HEK293 (cell line): Measurements from ENCODE around the gene ITGB4.
A peak's percentile ranks its signal among the peaks of the same experiment; 100 is the strongest.

Experiments
- CTCF ChIA-PET: fragments of 350-600 bp; formaldehyde crosslinking; extraction: SDS; loops from one replicate; lab custom pipeline; 2021; ENCODE audit warnings: antibody characterized with exemption; lab: Yijun Ruan, JAX
- POLR2A ChIA-PET: fragments of 300-600 bp; formaldehyde crosslinking; extraction: SDS; loops from one replicate; lab custom pipeline; 2020; ENCODE audit warnings: antibody characterized with exemption, inconsistent platforms; lab: Yijun Ruan, JAX
- H3K27ac ChIP-seq: fragments of 200-500 bp; sonication (Bioruptor generic); 2 replicates; pipeline ENCODE4 v1.5.1; 2014; ENCODE audit warnings: low read depth, low read length, control low read depth, inconsistent platforms; ENCODE audit errors: extremely low read depth
- H3K36me3 ChIP-seq, 2 experiments: fragments of 200-500 bp in 1 of 2; sonication (Bioruptor generic) in 1 of 2; 1 replicate in 1 of 2; 2 replicates in 1 of 2; pipeline ENCODE4 v1.5.1; 2014 to 2017; ENCODE audit warnings: inconsistent platforms in 2 of 2, low read length in 2 of 2; ENCODE audit not compliant: control insufficient read depth in 2 of 2, insufficient read depth in 1 of 2
- H3K4me1 ChIP-seq: fragments of 200-500 bp; sonication (Bioruptor generic); 2 replicates; pipeline ENCODE4 v1.5.1; 2014; ENCODE audit warnings: mild to moderate bottlenecking, low read length, inconsistent platforms; ENCODE audit not compliant: control insufficient read depth, insufficient read depth
- H3K4me3 ChIP-seq: 2 replicates; pipeline ENCODE4 v1.5.1; 2011; ENCODE audit warnings: low read depth, mild to moderate bottlenecking, control low read depth, low read length, moderate library complexity
- H3K9me3 ChIP-seq: fragments of 200-500 bp; sonication (Bioruptor generic); 2 replicates; pipeline ENCODE4 v1.5.1; 2014; ENCODE audit warnings: low read depth, low read length, inconsistent platforms; ENCODE audit not compliant: control insufficient read depth, insufficient read depth
- CTCF ChIP-seq: fragments of 450-650 bp; formaldehyde crosslinking; IDR thresholded peaks from 2 replicates; pipeline ENCODE4 v1.5.1; 2016; ENCODE audit warnings: missing biosample characterization, missing genetic modification characterization
- GLIS2 ChIP-seq: fragments of 450-650 bp; formaldehyde crosslinking; IDR thresholded peaks from 2 replicates; pipeline ENCODE4 v1.5.1; 2016; ENCODE audit warnings: missing biosample characterization, missing genetic modification characterization
- MZF1 ChIP-seq: fragments of 450-650 bp; formaldehyde crosslinking; IDR thresholded peaks from 2 replicates; pipeline ENCODE4 v1.5.1; 2017; ENCODE audit warnings: missing biosample characterization, missing genetic modification characterization, borderline replicate concordance
- ZBTB10 ChIP-seq: fragments of 450-650 bp; formaldehyde crosslinking; IDR thresholded peaks from 2 replicates; pipeline ENCODE4 v1.5.1; 2016; ENCODE audit warnings: missing biosample characterization, missing genetic modification characterization
- ZBTB17 ChIP-seq: fragments of 450-650 bp; formaldehyde crosslinking; IDR thresholded peaks from 2 replicates; pipeline ENCODE4 v1.5.1; 2016; ENCODE audit warnings: missing biosample characterization, missing genetic modification characterization
- ZFP37 ChIP-seq: fragments of 450-650 bp; formaldehyde crosslinking; IDR thresholded peaks from 2 replicates; pipeline ENCODE4 v1.5.1; 2016; ENCODE audit warnings: missing biosample characterization, missing genetic modification characterization
- ZIC2 ChIP-seq: fragments of 450-650 bp; formaldehyde crosslinking; IDR thresholded peaks from 2 replicates; pipeline ENCODE4 v1.5.1; 2016; ENCODE audit warnings: missing biosample characterization, missing genetic modification characterization
- ZNF138 ChIP-seq: fragments of 450-650 bp; formaldehyde crosslinking; IDR thresholded peaks from 2 replicates; pipeline ENCODE4 v1.5.1; 2016; ENCODE audit warnings: missing biosample characterization, missing genetic modification characterization, borderline replicate concordance
- ZNF211 ChIP-seq: fragments of 450-650 bp; formaldehyde crosslinking; IDR thresholded peaks from 2 replicates; pipeline ENCODE4 v1.5.1; 2016; ENCODE audit warnings: low read depth, missing biosample characterization, missing genetic modification characterization
- ZNF214 ChIP-seq: fragments of 450-650 bp; formaldehyde crosslinking; IDR thresholded peaks from 2 replicates; pipeline ENCODE4 v1.5.1; 2017; ENCODE audit warnings: missing biosample characterization, mild to moderate bottlenecking, missing genetic modification characterization, borderline replicate concordance
- ZNF560 ChIP-seq: fragments of 450-650 bp; formaldehyde crosslinking; IDR thresholded peaks from 2 replicates; pipeline ENCODE4 v1.5.1; 2017; ENCODE audit warnings: missing biosample characterization, missing genetic modification characterization, borderline replicate concordance
- ZNF624 ChIP-seq: fragments of 450-650 bp; formaldehyde crosslinking; IDR thresholded peaks from 2 replicates; pipeline ENCODE4 v1.5.1; 2017; ENCODE audit warnings: missing biosample characterization, missing genetic modification characterization
- ZNF654 ChIP-seq: fragments of 450-650 bp; formaldehyde crosslinking; IDR thresholded peaks from 2 replicates; pipeline ENCODE4 v1.5.1; 2016; ENCODE audit warnings: low read depth, missing biosample characterization, missing genetic modification characterization
- ZNF776 ChIP-seq: fragments of 450-650 bp; formaldehyde crosslinking; IDR thresholded peaks from 2 replicates; pipeline ENCODE4 v1.5.0; 2017; ENCODE audit warnings: missing biosample characterization, missing genetic modification characterization, borderline replicate concordance

The ITGB4 gene

GRCh38 chr17:75771334-75772281 is 50.3 kb downstream of the ITGB4 start:
- no peak overlapping the region for H3K4me3 ChIP-seq
- peaks cover 3% of the 10 kb centered on the region; the same call in 1 of the 2 replicates for H3K4me1 ChIP-seq
- H3K27ac ChIP-seq, result no peak overlapping the region
- TF ChIP-seq ZIC2 (tag by site-specific recombination) (peak; percentile 25; the same call in 1 of the 2 replicates), ZBTB17 (peak; percentile 33; the same call in 1 of the 2 replicates), CTCF (tag by site-specific recombination) (peak; percentile 34; the same call in 1 of the 2 replicates), ZNF211 (no peak), ZNF654 (tag by site-specific recombination) (peak; percentile 20; the same call in 1 of the 2 replicates)
- no peaks in the 10 kb centered on the region for H3K9me3 ChIP-seq
- CTCF ChIA-PET, result interaction anchor here (0.6 to 1.6 kb wide), 5 partner anchors 12 to 302 kb away, joined by 3 to 4 read pairs (median 3); partner anchors contain the start of gene SMIM5
- H3K36me3 ChIP-seq, result peaks cover 0 to 25% of the 10 kb centered on the region in 2 experiments; a peak in 2 of 3 replicates
- POLR2A ChIA-PET, result interaction anchor here (1.1 to 1.7 kb wide), 2 partner anchors 8 to 13 kb away, joined by 6 to 8 read pairs; partner anchors contain the start of gene UNK

GRCh38 chr17:75773121-75773807 is 52.0 kb downstream of the ITGB4 start:
- TF ChIP-seq ZNF214 (tag by site-specific recombination) (no peak), ZNF624 (no peak), ZNF560 (tag by site-specific recombination) (no peak), ZFP37 (tag by site-specific recombination) (no peak), GLIS2 (tag by site-specific recombination) (no peak), ZNF138 (tag by site-specific recombination) (no peak), ZNF776 (no peak), ZBTB10 (no peak), MZF1 (no peak)
- Histone ChIP-seq H3K9me3 (no peaks in the 10 kb centered on the region), H3K4me1 (peaks cover 11% of the 10 kb centered on the region; the same call in 1 of the 2 replicates), H3K36me3 (peaks cover 0 to 42% of the 10 kb centered on the region in 2 experiments; a peak in 2 of 3 replicates), H3K4me3 (no peak overlapping the region), H3K27ac (no peak overlapping the region; the same call in 1 of the 2 replicates)
- CTCF ChIA-PET, result interaction anchor here (0.6 to 9.4 kb wide), 13 partner anchors 10 to 595 kb away, joined by 3 to 73 read pairs (median 3); partner anchors contain the start of genes GALK1 and TSEN54
- POLR2A ChIA-PET, result interaction anchor here (0.6 to 8.1 kb wide), 7 partner anchors 8 to 67 kb away, joined by 3 to 234 read pairs (median 4); partner anchors contain the start of genes GALK1 and UNK
